OCI-M2 (cell line): ENCODE data around the gene ACOT6.
"Not testable (repeated sequence)": the region's sequence is repeated elsewhere in the genome, so short reads cannot be mapped to it uniquely, and the experiment has no call there.

Experiments used
- DNase-seq: peaks from one replicate; lab custom pipeline; 2025; ENCODE audit not compliant: unreplicated experiment; lab: John Stamatoyannopoulos, UW

ACOT6 gene

GRCh38 chr14:73594491-73594890, 17.8 kb upstream of the ACOT6 start:
- DNase-seq = no peak

- DNase-seq = no peak
Observed at GRCh38 chr14:73599499-73599898, 12.8 kb upstream of the ACOT6 start.

- DNase-seq = no peak
Observed at GRCh38 chr14:73602994-73603393, 9.3 kb upstream of the ACOT6 start.

GRCh38 chr14:73606271-73606670, 6.0 kb upstream of the ACOT6 start:
- DNase-seq = no peak

GRCh38 chr14:73607241-73607640, 5.1 kb upstream of the ACOT6 start:
- DNase-seq = no peak

- DNase-seq = no peak
Observed at GRCh38 chr14:73610687-73611086, 1.6 kb upstream of the ACOT6 start.

GRCh38 chr14:73613046-73613383, 698 bp downstream of the ACOT6 start:
- no peak for DNase-seq

- no peak for DNase-seq
Observed at GRCh38 chr14:73613419-73613963, 1.2 kb downstream of the ACOT6 start.

- no peak for DNase-seq
Observed at GRCh38 chr14:73616831-73617230, 4.5 kb downstream of the ACOT6 start.

- no peak for DNase-seq
Observed at GRCh38 chr14:73619524-73619923, 7.2 kb downstream of the ACOT6 start.

- DNase-seq = no peak
Observed at GRCh38 chr14:73620268-73620667, 8.0 kb downstream of the ACOT6 start.

GRCh38 chr14:73623504-73624054, 11.3 kb downstream of the ACOT6 start:
- DNase-seq = no peak

- no peak for DNase-seq
Observed at GRCh38 chr14:73625706-73626105, 13.4 kb downstream of the ACOT6 start.

GRCh38 chr14:73627151-73627558, 14.8 kb downstream of the ACOT6 start:
- DNase-seq = no peak

- DNase-seq = peak; percentile 60
Observed at GRCh38 chr14:73630009-73630780, 17.9 kb downstream of the ACOT6 start.

- DNase-seq = no peak
Observed at GRCh38 chr14:73633116-73634010, 21.0 kb downstream of the ACOT6 start.

GRCh38 chr14:73634011-73634833, 21.9 kb downstream of the ACOT6 start:
- DNase-seq = no peak

GRCh38 chr14:73636355-73636754, 24.0 kb downstream of the ACOT6 start:
- DNase-seq = not testable (repeated sequence)

GRCh38 chr14:73637830-73638229, 25.5 kb downstream of the ACOT6 start:
- DNase-seq = no peak

GRCh38 chr14:73640796-73641365, 28.6 kb downstream of the ACOT6 start:
- DNase-seq = no peak
